Thyroid gland (tissue), 4 donors: Measurements from ENCODE around the gene SLC26A4. TPM values are rescaled to one million over a fixed set of nuclear protein-coding genes. Genes with fewer than 3 reads are reported as not detected.

Source experiments
- DNase-seq, 2 donors: peaks; one replicate each; pipeline ENCODE4 v3.0.0-alpha.2; 2019
- H3K27ac ChIP-seq, 3 donors: fragments of 200-600 bp; sonication (generic); 1 replicate in 2 of 3; 2 replicates in 1 of 3; pipeline ENCODE4 v1.5.1; 2016 to 2019; ENCODE audit warnings: mild to moderate bottlenecking in 1 of 3, moderate library complexity in 1 of 3
- H3K27me3 ChIP-seq: fragments of 200-600 bp; sonication (generic); one replicate; pipeline ENCODE4 v1.5.1; 2019
- H3K36me3 ChIP-seq, 2 donors: fragments of 200-600 bp; sonication (generic); one replicate each; pipeline ENCODE4 v1.5.1; 2016 to 2019
- H3K4me1 ChIP-seq, 2 donors: fragments of 200-600 bp; sonication (generic); one replicate each; pipeline ENCODE4 v1.5.1; 2017 to 2019
- H3K4me3 ChIP-seq, 3 donors: fragments of 200-600 bp; sonication (generic); replicated peaks in 1 of 3; 1 replicate in 2 of 3; 2 replicates in 1 of 3; pipeline ENCODE4 v1.5.1; 2016; ENCODE audit warnings: mild to moderate bottlenecking in 1 of 3
- H3K9me3 ChIP-seq: fragments of 200-600 bp; sonication (generic); one replicate; pipeline ENCODE4 v1.5.1; 2017
- POLR2A ChIP-seq, 2 donors: fragments of 450-650 bp; IDR thresholded peaks; one replicate each; pipeline ENCODE4 v1.6.1; 2017; ENCODE audit warnings: antibody characterized with exemption in 2 of 2, mild to moderate bottlenecking in 2 of 2, moderate library complexity in 1 of 2
- WGBS, 2 donors: methylation state at CpG; one replicate each; pipeline ENCODE4 v1.1.5; 2017; 5-methylcytosine and 5-hydroxymethylcytosine counted together
- intact Hi-C: fragments of 100-400 bp; cut with DNase I; formaldehyde crosslinking; loops from one replicate; pipeline ENCODE4 v1.15.1; 2023
- total RNA-seq, 4 donors: library from RNA; depleted of rRNA; stranded (reverse); fragments of >200 nt; gene quantifications; one replicate each; pipeline ENCODE4 v1.2.3, GENCODE V29; 2016
- TF ChIP-seq, protein P1 (sequence below), 6 experiments: fragments of 200-600 bp in 3 of 6; fragments of 450-650 bp in 3 of 6; sonication (generic) in 3 of 6; IDR thresholded peaks; one replicate each; pipeline ENCODE4 v1.5.1; 2016 to 2019; ENCODE audit warnings: antibody characterized with exemption in 6 of 6, mild to moderate bottlenecking in 2 of 6, inconsistent platforms in 1 of 6, moderate library complexity in 1 of 6

SLC26A4 gene
- total RNA-seq, 4 donors from 2014 or later: 193 to 299 (median 254) TPM

DNA sequence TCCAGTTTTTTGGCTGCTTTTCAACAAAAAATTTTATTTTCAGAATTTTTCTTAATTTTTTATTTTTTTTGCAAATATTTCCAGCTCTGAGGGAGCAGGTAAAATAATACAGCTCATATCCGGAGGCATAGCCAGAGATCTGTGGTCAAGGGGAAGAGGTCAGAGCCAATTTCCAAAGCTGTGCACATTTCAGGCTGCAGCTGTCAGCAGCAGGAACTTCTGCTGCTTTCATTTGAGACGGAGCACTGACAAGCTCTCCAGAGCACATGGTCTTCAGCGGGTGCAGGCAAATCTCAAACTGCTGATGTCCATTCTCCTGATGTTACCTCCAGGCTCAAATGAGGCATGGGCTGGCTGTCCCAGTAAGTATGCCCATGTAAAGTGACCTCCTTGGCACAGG is 31.1 kb downstream of the SLC26A4 start:
- WGBS, 2 donors: 66 to 78% methylated on average over 3 of the region's 3 CpGs
- Histone ChIP-seq H3K36me3 (peaks cover 5 to 14% of the 10 kb centered on the region in 2 donors), H3K4me3 (no peak overlapping the region), H3K27ac (peak overlapping the region; percentile 5 to 95 (median 56)), H3K27me3 (no peaks in the 10 kb centered on the region), H3K9me3 (no peaks in the 10 kb centered on the region), H3K4me1 (peaks cover 46 to 57% of the 10 kb centered on the region in 2 donors)
- intact Hi-C loops: no loop called here
- TF ChIP-seq, protein P1, sequence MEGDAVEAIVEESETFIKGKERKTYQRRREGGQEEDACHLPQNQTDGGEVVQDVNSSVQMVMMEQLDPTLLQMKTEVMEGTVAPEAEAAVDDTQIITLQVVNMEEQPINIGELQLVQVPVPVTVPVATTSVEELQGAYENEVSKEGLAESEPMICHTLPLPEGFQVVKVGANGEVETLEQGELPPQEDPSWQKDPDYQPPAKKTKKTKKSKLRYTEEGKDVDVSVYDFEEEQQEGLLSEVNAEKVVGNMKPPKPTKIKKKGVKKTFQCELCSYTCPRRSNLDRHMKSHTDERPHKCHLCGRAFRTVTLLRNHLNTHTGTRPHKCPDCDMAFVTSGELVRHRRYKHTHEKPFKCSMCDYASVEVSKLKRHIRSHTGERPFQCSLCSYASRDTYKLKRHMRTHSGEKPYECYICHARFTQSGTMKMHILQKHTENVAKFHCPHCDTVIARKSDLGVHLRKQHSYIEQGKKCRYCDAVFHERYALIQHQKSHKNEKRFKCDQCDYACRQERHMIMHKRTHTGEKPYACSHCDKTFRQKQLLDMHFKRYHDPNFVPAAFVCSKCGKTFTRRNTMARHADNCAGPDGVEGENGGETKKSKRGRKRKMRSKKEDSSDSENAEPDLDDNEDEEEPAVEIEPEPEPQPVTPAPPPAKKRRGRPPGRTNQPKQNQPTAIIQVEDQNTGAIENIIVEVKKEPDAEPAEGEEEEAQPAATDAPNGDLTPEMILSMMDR (IDR thresholded peaks at IDR 0.05): no peak
- peak in 1 of 2 donors; percentile 21 for TF ChIP-seq POLR2A (IDR thresholded peaks at IDR 0.05)
- DNase-seq: no peak

DNA sequence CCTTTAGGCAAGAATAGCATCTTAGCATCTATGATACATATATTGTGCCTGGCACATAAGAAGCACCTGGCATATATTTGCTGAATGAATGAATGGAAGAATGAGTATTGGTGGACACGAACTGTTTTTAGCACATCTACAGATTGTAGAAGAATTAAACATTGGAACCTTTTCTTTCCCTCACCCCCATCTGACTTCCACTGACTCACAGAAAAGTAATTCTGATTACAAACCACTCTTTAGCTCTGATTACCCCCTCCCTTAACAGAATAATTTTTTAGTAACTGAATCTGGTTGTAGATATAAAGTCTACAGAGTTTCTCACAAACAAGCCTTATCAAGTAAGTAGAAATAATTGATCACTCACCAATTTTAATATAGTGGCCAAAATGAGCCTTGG is 31.9 kb downstream of the SLC26A4 start:
- Histone ChIP-seq H3K4me1 (peaks cover 49 to 58% of the 10 kb centered on the region in 2 donors), H3K4me3 (no peak overlapping the region), H3K9me3 (no peaks in the 10 kb centered on the region), H3K27me3 (no peaks in the 10 kb centered on the region), H3K27ac (peak overlapping the region; percentile 5 to 95 (median 68)), H3K36me3 (peaks cover 5 to 14% of the 10 kb centered on the region in 2 donors)
- intact Hi-C loops: no loop called here
- no peak for DNase-seq
- 73 to 78% methylated on average over 1 of the region's 1 CpG for WGBS, 2 donors
- TF ChIP-seq, protein P1 (IDR thresholded peaks at IDR 0.05): no peak
- TF ChIP-seq POLR2A (IDR thresholded peaks at IDR 0.05): no peak

DNA sequence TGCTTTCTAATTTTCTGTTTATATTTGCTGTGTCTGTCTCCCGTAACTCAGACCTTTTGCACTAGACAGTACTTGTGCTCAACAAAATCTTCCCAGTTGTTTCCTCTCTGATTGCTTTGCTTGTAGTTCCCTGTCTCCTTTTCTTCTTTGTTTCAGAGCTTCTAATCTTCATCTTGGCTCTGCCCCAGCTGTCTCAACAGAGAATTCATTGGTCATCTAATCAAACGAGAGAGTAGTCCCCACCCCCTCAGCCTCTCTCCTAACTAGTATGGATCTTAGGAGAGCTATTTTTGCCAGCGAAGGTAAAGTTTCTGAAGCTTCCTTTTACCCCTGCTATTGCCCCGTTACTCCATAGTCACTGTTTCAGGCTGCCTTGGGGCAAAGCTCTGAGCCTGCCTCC is 32.8 kb downstream of the SLC26A4 start:
- WGBS, 2 donors: 58 to 63% methylated on average over 4 of the region's 4 CpGs
- no peak for DNase-seq
- H3K36me3 ChIP-seq: peaks cover 5 to 14% of the 10 kb centered on the region in 2 donors

DNA sequence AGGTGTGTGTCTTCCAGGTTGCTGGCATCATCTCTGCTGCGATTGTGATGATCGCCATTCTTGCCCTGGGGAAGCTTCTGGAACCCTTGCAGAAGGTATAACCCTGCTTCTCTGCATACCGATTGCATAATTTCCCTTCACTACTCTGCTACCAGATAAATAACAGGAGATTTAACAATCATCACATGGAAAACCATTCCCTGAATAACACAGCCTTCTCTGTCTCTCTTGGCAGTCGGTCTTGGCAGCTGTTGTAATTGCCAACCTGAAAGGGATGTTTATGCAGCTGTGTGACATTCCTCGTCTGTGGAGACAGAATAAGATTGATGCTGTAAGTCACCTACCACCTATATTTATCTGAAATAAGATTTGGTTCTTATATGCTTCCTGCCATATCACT is 33.8 kb downstream of the SLC26A4 start:
- Histone ChIP-seq H3K4me1 (peaks cover 53 to 54% of the 10 kb centered on the region in 2 donors), H3K36me3 (peaks cover 5 to 14% of the 10 kb centered on the region in 2 donors), H3K9me3 (no peaks in the 10 kb centered on the region), H3K4me3 (no peak overlapping the region), H3K27me3 (no peaks in the 10 kb centered on the region), H3K27ac (peak overlapping the region; percentile 57 to 95 (median 68))
- TF ChIP-seq POLR2A (IDR thresholded peaks at IDR 0.05): peak in 1 of 2 donors; percentile 19
- TF ChIP-seq, protein P1 (IDR thresholded peaks at IDR 0.05): no peak
- intact Hi-C loops: no loop called here
- 63 to 74% methylated on average over 5 of the region's 5 CpGs for WGBS, 2 donors
- DNase-seq: peak in 1 of 2 donors; percentile 43

More for the DNA sequence above, 32.8 kb downstream of the SLC26A4 start:
- TF ChIP-seq, protein P1 (IDR thresholded peaks at IDR 0.05): no peak
- no peak for TF ChIP-seq POLR2A (IDR thresholded peaks at IDR 0.05)
- Histone ChIP-seq H3K4me3 (no peak overlapping the region), H3K9me3 (no peaks in the 10 kb centered on the region), H3K27ac (peak overlapping the region; percentile 57 to 95 (median 68)), H3K4me1 (peaks cover 49% of the 10 kb centered on the region in 2 donors), H3K27me3 (no peaks in the 10 kb centered on the region)
- intact Hi-C loops: no loop called here

DNA sequence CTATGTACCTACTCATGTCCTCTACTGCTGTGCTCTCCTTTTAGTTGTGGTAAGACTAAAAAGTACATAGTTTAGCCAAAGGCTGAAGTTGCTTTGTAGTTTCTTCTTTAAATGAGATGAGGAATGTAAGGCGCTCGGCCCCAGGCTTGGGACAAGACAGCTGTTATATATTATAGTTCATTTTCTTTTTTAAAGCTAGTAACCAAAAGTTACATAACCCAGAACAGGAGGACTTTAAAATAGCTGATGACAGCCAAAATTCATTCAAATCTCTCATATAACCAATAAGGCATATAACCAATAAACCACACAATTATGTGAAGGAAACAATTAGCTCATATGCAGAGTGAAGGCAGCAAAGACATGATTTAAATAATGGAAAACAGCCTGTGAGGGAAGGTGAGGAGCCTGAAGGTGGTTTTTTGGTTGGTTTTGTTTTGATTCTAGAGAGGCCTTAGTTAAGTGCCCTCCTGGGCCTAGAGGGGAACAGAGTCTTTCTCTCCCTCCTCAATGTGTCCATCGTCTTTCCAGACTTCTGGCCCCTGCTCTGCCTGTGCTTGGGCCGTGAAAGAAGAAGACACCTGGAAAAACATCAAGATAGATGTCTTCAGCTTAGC is 35.8 kb downstream of the SLC26A4 start:
- no peaks in the 10 kb centered on the region for H3K27me3 ChIP-seq
- peaks cover 0 to 11% of the 10 kb centered on the region in 2 donors for H3K36me3 ChIP-seq
- intact Hi-C loops: no loop called here
- H3K27ac ChIP-seq: peak overlapping the region; percentile 43 to 95 (median 68)
- H3K4me1 ChIP-seq: peaks cover 64 to 65% of the 10 kb centered on the region in 2 donors
- H3K4me3 ChIP-seq: no peak overlapping the region
- TF ChIP-seq POLR2A (IDR thresholded peaks at IDR 0.05): no peak
- TF ChIP-seq, protein P1 (IDR thresholded peaks at IDR 0.05): no peak
- DNase-seq: no peak
- no peaks in the 10 kb centered on the region for H3K9me3 ChIP-seq
- 72 to 76% methylated on average over 4 of the region's 4 CpGs for WGBS, 2 donors
